Measurements from ENCODE around the gene SLC35B2. TPM values are rescaled to one million over a fixed set of nuclear protein-coding genes. Genes with fewer than 3 reads are reported as not detected.

Gene SLC35B2
- total RNA-seq, 2 donors from 2014 or later = 31.1 to 33.9 TPM

- peaks cover 0 to 4% of the 10 kb centered on the region in 2 donors for H3K27me3 ChIP-seq
- no peak overlapping the region for H3K27ac ChIP-seq
- ATAC-seq (no peak), DNase-seq (no peak)
- no peaks in the 10 kb centered on the region for H3K9me3 ChIP-seq
- H3K4me3 ChIP-seq = no peak overlapping the region
- H3K36me3 ChIP-seq (replicated peaks in 1 of 2; ENCODE audit: insufficient read depth in 1 of 2, low read depth in 2 of 2) = no peaks in the 10 kb centered on the region
- intact Hi-C loops (cut with DNase I) = no loop called here
- 51 to 61% methylated on average over 3 of the region's 3 CpGs for WGBS, 2 donors
- TF ChIP-seq POLR2A (IDR thresholded peaks at IDR 0.05) (no peak), CTCF (IDR thresholded peaks at IDR 0.05) (no peak)
- H3K4me1 ChIP-seq = peaks cover 34% of the 10 kb centered on the region
Observed at GRCh38 chr6:44266347-44266746, 9.0 kb upstream of the SLC35B2 start.

DNA sequence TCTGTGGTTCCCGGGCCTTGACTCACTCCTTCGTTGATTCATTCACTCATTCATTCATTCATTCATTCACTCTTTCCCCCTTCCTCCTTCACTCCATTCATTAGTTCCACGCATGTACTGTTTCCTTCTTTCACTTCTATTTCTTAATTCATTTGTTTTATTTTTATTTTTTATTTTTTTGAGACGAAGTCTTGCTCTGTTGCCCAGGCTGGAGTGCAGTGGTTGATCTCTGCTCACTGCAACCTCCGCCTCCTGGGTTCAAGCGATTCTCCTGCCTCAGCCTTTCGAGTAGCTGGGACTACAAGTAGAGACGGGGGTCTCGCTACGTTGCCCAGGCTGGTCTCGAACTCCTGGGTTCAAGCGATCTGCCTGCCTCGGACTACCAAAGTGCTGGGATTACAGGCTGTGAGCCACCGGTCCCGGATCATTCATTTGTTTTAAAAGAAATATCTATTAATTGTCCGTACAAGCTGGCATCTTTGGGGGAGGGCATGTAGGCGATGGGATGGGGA, 8.4 kb upstream of the SLC35B2 start:
- H3K4me3 ChIP-seq = no peak overlapping the region
- peaks cover 0 to 4% of the 10 kb centered on the region in 2 donors for H3K27me3 ChIP-seq
- no peak for TF ChIP-seq CTCF (IDR thresholded peaks at IDR 0.05)
- TF ChIP-seq POLR2A (IDR thresholded peaks at IDR 0.05) = no peak
- peaks cover 34% of the 10 kb centered on the region for H3K4me1 ChIP-seq
- no peak for DNase-seq
- H3K27ac ChIP-seq = peak overlapping the region in 3 of 4 donors; percentile 83 to 90 (median 87)
- ATAC-seq = no peak
- intact Hi-C loops (cut with DNase I) = no loop called here
- WGBS, 2 donors = 61 to 62% methylated on average over 17 of the region's 17 CpGs
- no peaks in the 10 kb centered on the region for H3K9me3 ChIP-seq
- H3K36me3 ChIP-seq (replicated peaks in 1 of 2; ENCODE audit: insufficient read depth in 1 of 2, low read depth in 2 of 2) = no peaks in the 10 kb centered on the region

GRCh38 chr6:44265007-44265721, 7.8 kb upstream of the SLC35B2 start, which contains the start of gene NFKBIE:
TSS of gene NFKBIE (minus strand) at chr6:44265551. CDS start at chr6:44265346, 205 bp downstream.
- H3K27ac ChIP-seq = peak within 1 kb of the TSS; percentile 42 to 90 (median 85)
- TF ChIP-seq POLR2A (IDR thresholded peaks at IDR 0.05) (peak; percentile 74 to 87 (median 86)), CTCF (IDR thresholded peaks at IDR 0.05) (peak in 4 of 7 experiments; percentile 4 to 34 (median 30))
- DNase-seq (peak; percentile 95 to 99 (median 97)), ATAC-seq (peak; percentile 86)
- H3K9me3 ChIP-seq = no peaks in the 10 kb centered on the region
- 0% methylated on average over 26 to 71 of the region's 72 CpGs for WGBS, 2 donors
- H3K4me1 ChIP-seq = peaks cover 34% of the 10 kb centered on the region
- H3K36me3 ChIP-seq (replicated peaks in 1 of 2; ENCODE audit: insufficient read depth in 1 of 2, low read depth in 2 of 2) = no peaks in the 10 kb centered on the region
- peak within 1 kb of the TSS; percentile 28 to 79 for H3K4me3 ChIP-seq
- intact Hi-C loops (cut with DNase I) = no loop called here
- H3K27me3 ChIP-seq = peaks cover 0 to 4% of the 10 kb centered on the region in 2 donors

DNA sequence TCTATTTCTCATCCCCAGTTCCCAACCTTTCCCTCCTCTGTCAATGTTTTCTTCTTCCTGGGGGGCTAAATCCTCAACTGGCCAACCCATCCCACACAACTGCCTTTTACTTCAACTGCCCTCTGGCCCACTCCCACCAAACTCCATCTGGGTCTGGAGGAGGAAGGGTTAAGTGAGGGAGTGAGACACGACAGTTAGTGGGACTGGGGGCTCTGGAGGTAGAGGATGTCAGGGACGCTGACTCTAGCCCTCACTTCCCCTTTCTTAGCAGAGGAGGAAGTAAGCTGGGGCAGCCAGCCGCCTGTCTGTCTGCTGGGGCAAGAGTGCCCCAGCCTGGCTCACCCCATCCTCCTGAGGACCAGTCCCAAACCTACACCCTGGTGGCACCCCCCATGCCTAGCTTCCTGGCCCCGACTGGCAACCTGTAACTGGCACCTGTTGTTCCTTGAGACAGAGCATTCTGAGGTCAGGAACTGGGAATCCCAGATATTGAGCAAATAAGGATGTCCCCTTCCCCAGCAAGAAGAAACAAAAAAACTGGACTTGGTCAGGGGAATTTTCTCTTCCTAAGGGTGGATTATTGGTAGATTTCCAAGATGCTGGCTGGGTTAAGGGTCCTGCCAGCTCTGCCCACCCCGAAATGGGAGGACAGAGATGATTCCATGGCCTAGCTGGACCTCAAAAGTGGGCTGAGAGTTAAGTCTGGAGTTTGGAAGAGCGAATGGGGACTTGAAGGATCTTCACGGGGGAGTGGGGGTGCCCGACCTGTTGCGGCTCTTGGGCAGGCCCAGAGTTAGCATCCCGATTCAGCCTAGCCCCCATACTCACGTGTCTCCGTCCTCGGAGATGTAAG, 7.1 kb upstream of the SLC35B2 start:
- peak in 1 of 4 donors; percentile 53 for DNase-seq
- intact Hi-C loops (cut with DNase I) = no loop called here
- peaks cover 34% of the 10 kb centered on the region for H3K4me1 ChIP-seq
- no peaks in the 10 kb centered on the region for H3K9me3 ChIP-seq
- no peaks in the 10 kb centered on the region for H3K36me3 ChIP-seq (replicated peaks in 1 of 2; ENCODE audit: insufficient read depth in 1 of 2, low read depth in 2 of 2)
- WGBS, 2 donors = 6 to 16% methylated on average over 7 to 13 of the region's 13 CpGs
- ATAC-seq = peak; percentile 7
- H3K27ac ChIP-seq = peak overlapping the region; percentile 42 to 90 (median 85)
- TF ChIP-seq POLR2A (IDR thresholded peaks at IDR 0.05) (no peak), CTCF (IDR thresholded peaks at IDR 0.05) (no peak)
- H3K4me3 ChIP-seq = peak overlapping the region; percentile 28 to 79
- no peaks in the 10 kb centered on the region for H3K27me3 ChIP-seq

Data from body of pancreas (tissue), 4 donors.